OCI-LY7 (cell line): ENCODE data around the gene FANCC. TPM values are rescaled to one million over a fixed set of nuclear protein-coding genes. Genes with fewer than 3 reads are reported as not detected.

Experiments used
- BruUV-seq: library from RNA; stranded (reverse); fragments of 400-500 nt; replicated peaks from 2 replicates; lab custom pipeline; 2021; lab: Mats Ljungman, UMichigan
- CTCF ChIA-PET: fragments of 300-600 bp; sonication (Branson Sonifier 250); formaldehyde crosslinking; loops from one replicate; lab custom pipeline; 2022; ENCODE audit warnings: antibody characterized with exemption; ENCODE audit not compliant: unreplicated experiment; lab: Charles Lee
- POLR2A ChIA-PET: fragments of 300-600 bp; sonication (Branson Sonifier 250); formaldehyde crosslinking; loops from one replicate; lab custom pipeline; 2022; ENCODE audit warnings: antibody characterized with exemption; lab: Charles Lee
- DNase-seq: peaks from one replicate; pipeline ENCODE4 v3.0.0-alpha.2; 2015; ENCODE audit warnings: low spot score
- H2AFZ ChIP-seq: fragments of 200-600 bp; sonication (generic), shearing (Covaris generic); 2 replicates; pipeline ENCODE4 v1.6.1; 2014; ENCODE audit warnings: mild to moderate bottlenecking, antibody characterized with exemption, low read length, moderate library complexity
- H3K27ac ChIP-seq: fragments of 200-600 bp; sonication (generic); 2 replicates; pipeline ENCODE4 v1.5.1; 2014; ENCODE audit warnings: mixed run types, low read depth, mild to moderate bottlenecking, moderate library complexity, low read length, inconsistent platforms; ENCODE audit not compliant: poor library complexity, severe bottlenecking
- H3K36me3 ChIP-seq: fragments of 200-600 bp; sonication (generic); 2 replicates; pipeline ENCODE4 v1.6.1; 2014; ENCODE audit warnings: mild to moderate bottlenecking, antibody characterized with exemption, low read length, moderate library complexity, mixed read lengths; ENCODE audit not compliant: insufficient read depth
- H3K4me1 ChIP-seq: fragments of 200-600 bp; sonication (generic); 2 replicates; pipeline ENCODE4 v1.5.1; 2014; ENCODE audit warnings: mild to moderate bottlenecking, low read length; ENCODE audit not compliant: insufficient read depth, poor library complexity, severe bottlenecking
- H3K4me2 ChIP-seq: fragments of 200-600 bp; sonication (generic); 2 replicates; pipeline ENCODE4 v1.6.1; 2014; ENCODE audit warnings: mild to moderate bottlenecking, low read length
- H3K4me3 ChIP-seq: fragments of 200-600 bp; sonication (generic); 2 replicates; pipeline ENCODE4 v1.5.1; 2014; ENCODE audit warnings: mild to moderate bottlenecking, low read depth, low read length; ENCODE audit not compliant: poor library complexity, severe bottlenecking
- H3K79me2 ChIP-seq: fragments of 200-600 bp; sonication (generic); 2 replicates; pipeline ENCODE4 v1.6.1; 2016; ENCODE audit warnings: low read depth, mild to moderate bottlenecking, low read length, moderate library complexity, mixed read lengths; ENCODE audit not compliant: insufficient read depth
- H3K9me2 ChIP-seq: fragments of 200-600 bp; sonication (generic); 2 replicates; pipeline ENCODE4 v1.6.1; 2016; ENCODE audit warnings: mild to moderate bottlenecking, low read length, mixed read lengths; ENCODE audit not compliant: insufficient read depth
- H3K9me3 ChIP-seq: fragments of 200-600 bp; sonication (generic); 2 replicates; pipeline ENCODE4 v1.6.1; 2014; ENCODE audit warnings: mild to moderate bottlenecking, mixed run types, low read length, mixed read lengths
- H4K20me1 ChIP-seq: fragments of 200-600 bp; sonication (generic); 2 replicates; pipeline ENCODE4 v1.6.1; 2014; ENCODE audit warnings: mild to moderate bottlenecking, antibody characterized with exemption, low read length, moderate library complexity, mixed read lengths; ENCODE audit not compliant: insufficient read depth
- EZH2phosphoT487 ChIP-seq: fragments of 200-600 bp; sonication (generic); IDR thresholded peaks from 2 replicates; pipeline ENCODE4 v1.6.1; 2018; ENCODE audit warnings: low read depth, borderline replicate concordance, mild to moderate bottlenecking, mixed run types, antibody characterized with exemption, low read length, moderate library complexity, mixed read lengths
- intact Hi-C: fragments of 100-400 bp; cut with micrococcal nuclease; formaldehyde crosslinking; loops from one replicate; pipeline ENCODE4 v1.10.0; 2022; ENCODE audit not compliant: unreplicated experiment
- total RNA-seq, 2 experiments: library from RNA; depleted of rRNA in 1 of 2; stranded (reverse); fragments of >200 nt in 1 of 2; shearing (Covaris generic) in 1 of 2; gene quantifications; 2 replicates each; pipeline ENCODE4 v1.2.3, GENCODE V29; 2014 to 2022
- TF ChIP-seq, protein P1 (sequence below): fragments of 200-600 bp; sonication (generic); conservative IDR thresholded peaks from 2 replicates; pipeline ENCODE4 v1.5.1; 2014; ENCODE audit warnings: mild to moderate bottlenecking, antibody characterized with exemption, low read length, moderate library complexity, mixed read lengths

The FANCC gene
- total RNA-seq, 2 experiments from 2014 or later = 13.9 to 28.7 TPM

DNA sequence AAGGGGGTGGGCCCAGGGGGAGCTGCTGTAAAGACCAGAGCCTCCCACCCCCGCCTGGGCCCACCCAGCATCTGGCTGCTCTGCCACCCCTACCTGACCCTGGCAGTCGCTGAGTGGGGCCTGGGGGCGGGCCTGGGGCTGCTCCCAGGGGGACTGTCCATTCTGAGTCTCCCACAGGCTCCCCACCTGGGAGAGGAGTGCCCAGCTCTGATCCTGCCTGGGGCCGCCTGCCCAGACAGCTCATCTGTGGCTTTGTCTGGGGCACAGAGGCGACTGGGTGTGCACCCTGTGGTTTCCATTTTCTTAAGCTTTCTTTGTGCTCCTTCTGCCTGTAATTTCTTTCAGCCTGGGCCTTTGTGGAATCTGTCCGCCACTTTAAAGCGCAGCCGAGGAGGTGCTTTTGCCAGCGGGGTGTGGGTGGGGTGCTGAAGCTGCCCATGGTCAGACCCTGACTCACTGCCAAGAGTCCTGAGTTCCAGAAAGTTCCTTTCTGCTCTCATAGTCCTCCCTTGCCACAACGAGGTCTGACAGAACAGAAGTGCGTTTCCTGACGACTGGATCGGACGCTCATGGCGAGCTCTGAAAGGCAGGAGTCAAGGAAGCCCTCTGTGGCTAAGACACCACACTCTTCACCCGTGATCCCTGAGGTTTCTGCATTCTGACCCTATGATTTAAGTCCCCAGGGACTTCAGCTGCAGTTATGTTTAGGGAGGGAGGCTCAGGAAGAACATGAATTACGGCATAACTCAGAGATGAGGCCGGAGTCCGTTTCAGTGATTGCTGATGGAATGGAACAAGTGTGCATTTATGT, 225.0 kb downstream of the FANCC start:
- H3K4me3 ChIP-seq = no peak overlapping the region
- no peak overlapping the region for H2AFZ ChIP-seq
- no peaks in the 10 kb centered on the region for H3K36me3 ChIP-seq
- TF ChIP-seq, protein P1, sequence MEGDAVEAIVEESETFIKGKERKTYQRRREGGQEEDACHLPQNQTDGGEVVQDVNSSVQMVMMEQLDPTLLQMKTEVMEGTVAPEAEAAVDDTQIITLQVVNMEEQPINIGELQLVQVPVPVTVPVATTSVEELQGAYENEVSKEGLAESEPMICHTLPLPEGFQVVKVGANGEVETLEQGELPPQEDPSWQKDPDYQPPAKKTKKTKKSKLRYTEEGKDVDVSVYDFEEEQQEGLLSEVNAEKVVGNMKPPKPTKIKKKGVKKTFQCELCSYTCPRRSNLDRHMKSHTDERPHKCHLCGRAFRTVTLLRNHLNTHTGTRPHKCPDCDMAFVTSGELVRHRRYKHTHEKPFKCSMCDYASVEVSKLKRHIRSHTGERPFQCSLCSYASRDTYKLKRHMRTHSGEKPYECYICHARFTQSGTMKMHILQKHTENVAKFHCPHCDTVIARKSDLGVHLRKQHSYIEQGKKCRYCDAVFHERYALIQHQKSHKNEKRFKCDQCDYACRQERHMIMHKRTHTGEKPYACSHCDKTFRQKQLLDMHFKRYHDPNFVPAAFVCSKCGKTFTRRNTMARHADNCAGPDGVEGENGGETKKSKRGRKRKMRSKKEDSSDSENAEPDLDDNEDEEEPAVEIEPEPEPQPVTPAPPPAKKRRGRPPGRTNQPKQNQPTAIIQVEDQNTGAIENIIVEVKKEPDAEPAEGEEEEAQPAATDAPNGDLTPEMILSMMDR = no peak
- no peak for TF ChIP-seq EZH2phosphoT487
- H3K79me2 ChIP-seq = no peaks in the 10 kb centered on the region
- CTCF ChIA-PET = no interaction called here
- no peaks in the 10 kb centered on the region for H3K4me1 ChIP-seq
- intact Hi-C loops = no loop called here
- H3K4me2 ChIP-seq = no peak overlapping the region
- H3K9me3 ChIP-seq = no peaks in the 10 kb centered on the region
- no peak for DNase-seq
- no peaks in the 10 kb centered on the region for H4K20me1 ChIP-seq
- H3K27ac ChIP-seq = no peak overlapping the region
- BruUV-seq = no TSS peak
- no peaks in the 10 kb centered on the region for H3K9me2 ChIP-seq
- POLR2A ChIA-PET = interaction anchor here (0.7 kb wide), 1 partner anchor 26 kb away, joined by 3 read pairs; no protein-coding TSS in a partner anchor

DNA sequence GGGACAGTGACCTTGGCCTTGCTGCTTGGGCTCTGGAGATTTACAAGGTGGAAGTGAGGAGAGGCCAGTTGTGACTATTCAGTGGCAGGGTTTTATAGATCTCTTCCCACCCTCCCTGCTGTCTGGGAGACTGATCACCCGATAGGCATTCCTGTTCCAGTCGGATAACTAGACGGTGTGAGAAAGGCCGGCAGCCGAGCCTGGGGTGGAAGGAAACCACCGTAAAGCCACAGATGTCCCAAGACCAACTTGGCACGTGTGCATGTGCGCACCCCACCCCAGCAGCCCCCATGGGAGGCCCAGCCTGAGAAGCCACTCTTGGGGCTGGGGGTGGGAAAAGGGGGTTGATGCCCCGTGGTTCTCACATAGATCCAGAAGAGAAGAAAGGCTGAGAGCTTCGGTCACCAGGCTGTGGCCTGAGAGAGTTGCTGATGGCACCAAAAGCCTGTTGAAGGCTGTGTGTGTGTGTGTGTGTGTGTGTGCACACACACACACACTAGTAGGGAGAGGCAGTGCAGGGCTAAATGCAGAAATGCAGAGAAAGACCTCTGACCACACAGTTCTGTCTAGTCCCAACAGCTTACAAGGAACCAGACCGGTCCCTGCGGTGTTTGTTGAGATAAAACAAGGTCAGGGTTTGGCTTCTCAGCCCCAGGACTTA, 225.8 kb downstream of the FANCC start:
- no peaks in the 10 kb centered on the region for H3K4me1 ChIP-seq
- H3K9me3 ChIP-seq = no peaks in the 10 kb centered on the region
- no peaks in the 10 kb centered on the region for H4K20me1 ChIP-seq
- no TSS peak for BruUV-seq
- H3K4me2 ChIP-seq = no peak overlapping the region
- no peaks in the 10 kb centered on the region for H3K36me3 ChIP-seq
- no peak overlapping the region for H3K27ac ChIP-seq
- intact Hi-C loops = no loop called here
- ChIA-PET POLR2A (no interaction called here), CTCF (no interaction called here)
- no peak overlapping the region for H3K4me3 ChIP-seq
- TF ChIP-seq EZH2phosphoT487 = no peak
- TF ChIP-seq, protein P1 = no peak
- H2AFZ ChIP-seq = no peak overlapping the region
- H3K9me2 ChIP-seq = no peaks in the 10 kb centered on the region
- DNase-seq = no peak
- no peaks in the 10 kb centered on the region for H3K79me2 ChIP-seq
